NCI-H2196 treated with DMSO at 0.1 percent for 48 hours (cell line): ENCODE measurements around the gene RPS6KA2.

Source experiments
- DNase-seq: peaks from one replicate; lab custom pipeline; 2025; ENCODE audit not compliant: unreplicated experiment; lab: John Stamatoyannopoulos, UW

The RPS6KA2 gene

DNA sequence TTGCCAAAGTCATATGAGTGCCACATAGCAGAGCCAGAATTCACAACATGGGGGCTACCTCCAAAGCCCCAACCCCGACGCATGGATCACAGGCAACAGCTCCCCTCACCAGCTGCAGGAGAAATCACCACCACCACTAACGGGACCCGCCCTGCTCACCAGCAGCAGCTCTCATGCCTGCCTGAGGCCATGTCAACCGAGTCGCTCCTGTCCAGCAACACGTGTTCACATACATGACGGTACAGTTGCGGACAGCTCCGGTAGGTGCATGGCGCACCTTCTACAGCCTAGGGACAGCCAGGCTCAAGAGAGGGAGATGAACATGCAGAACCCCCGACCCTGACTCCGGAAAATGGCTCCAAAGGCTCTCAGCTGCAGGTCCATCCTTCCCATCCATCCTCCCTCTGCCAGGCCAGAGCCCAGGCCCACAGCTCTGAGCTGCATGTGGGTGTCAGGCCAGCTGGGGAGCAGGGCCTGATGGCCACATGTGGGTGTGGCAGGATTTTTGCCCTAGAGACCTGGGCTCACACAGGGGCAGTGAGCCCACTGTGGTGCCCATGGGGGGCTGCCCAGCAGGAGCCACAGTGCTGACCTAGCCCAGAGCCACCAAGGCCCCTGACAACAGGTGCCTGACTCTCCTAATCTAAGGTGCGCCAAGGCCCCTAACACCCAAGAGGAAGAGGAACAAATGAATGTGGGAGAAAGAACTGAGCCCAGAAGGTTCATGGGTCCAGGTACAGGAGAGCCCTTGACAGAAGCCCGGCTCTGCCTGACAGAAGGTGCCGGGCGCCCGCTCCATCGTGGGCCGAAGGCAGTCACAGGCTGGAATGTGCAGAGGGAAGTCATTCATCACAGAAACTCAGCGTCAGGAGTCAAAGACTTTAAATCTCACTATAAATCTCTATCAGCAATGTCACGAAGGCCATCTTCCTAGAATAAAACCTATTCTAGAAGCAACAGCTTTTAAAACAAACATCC lies 10.5 kb downstream of the RPS6KA2 start:
- DNase-seq, result no peak

DNA sequence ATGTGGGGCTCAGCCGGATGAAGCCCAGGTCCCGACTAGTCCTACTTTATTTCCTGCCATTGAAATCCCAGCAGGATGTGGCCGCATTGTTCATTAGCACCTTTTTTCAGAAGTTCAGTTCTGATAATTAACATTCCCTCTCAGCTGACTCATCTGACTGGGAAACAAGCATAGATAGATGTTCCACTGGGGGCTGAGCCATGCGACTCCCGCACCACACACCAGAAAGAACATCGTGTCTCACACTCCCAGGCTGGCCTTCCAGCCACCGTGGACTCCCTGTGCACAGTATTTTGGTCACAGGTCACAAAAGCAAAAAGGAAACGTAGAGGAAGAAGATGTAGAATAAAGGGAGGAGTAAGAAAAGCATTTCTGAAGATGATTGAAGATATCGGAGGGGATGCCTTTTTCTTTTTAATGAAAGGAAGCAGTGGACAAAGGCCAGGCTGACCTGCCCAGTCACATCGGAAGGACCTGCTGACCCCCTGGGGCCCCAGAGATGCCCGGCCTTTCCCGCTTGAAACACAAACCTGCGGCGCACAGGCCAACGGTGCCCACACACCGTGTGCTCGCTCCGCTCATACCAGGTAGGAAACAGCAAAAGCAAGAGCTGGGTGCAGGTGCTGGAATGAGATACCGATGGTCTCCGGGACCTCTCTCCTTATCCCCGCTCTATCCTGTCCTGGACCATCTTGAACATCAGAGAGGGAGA lies 11.8 kb downstream of the RPS6KA2 start:
- DNase-seq, result no peak

DNA sequence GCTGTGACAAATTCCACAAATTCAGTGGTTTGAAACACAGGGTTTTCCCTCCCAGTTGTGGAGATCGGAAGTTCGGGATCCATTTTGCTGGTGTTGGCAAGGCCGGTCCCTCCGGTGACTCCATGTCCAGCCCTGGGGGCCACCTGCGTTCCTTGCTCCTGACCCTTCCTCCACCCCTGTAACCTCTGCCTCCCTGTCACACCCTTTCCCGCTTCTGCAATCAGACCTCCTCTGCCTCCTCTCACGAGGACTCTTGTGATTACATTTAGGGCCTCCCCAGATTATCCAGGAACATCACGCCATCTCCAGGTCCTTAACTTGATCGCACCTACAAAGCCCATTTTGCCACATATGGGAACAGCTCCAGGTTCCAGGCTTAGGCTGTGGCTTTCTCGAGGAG lies 12.5 kb downstream of the RPS6KA2 start:
- no peak for DNase-seq

DNA sequence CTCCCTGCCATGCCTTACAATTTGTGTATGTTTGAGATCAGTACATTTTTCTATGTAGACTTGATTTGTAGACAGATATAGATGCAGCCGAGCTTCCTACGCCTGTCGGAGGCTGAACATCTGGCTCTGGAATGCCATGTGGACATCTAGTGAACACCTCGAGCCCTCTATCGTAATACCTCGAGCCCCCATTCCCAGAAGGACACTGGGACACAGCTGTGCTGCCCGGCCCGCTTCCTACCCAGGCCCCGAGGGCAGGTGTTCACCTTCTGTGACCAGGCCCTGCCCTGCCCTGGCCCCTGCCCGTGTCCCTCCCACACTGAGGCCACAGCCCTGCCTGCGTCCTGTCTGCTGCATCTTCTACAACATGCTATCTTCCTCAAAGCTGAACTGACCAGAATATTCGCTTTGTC lies 12.9 kb downstream of the RPS6KA2 start:
- no peak for DNase-seq

DNA sequence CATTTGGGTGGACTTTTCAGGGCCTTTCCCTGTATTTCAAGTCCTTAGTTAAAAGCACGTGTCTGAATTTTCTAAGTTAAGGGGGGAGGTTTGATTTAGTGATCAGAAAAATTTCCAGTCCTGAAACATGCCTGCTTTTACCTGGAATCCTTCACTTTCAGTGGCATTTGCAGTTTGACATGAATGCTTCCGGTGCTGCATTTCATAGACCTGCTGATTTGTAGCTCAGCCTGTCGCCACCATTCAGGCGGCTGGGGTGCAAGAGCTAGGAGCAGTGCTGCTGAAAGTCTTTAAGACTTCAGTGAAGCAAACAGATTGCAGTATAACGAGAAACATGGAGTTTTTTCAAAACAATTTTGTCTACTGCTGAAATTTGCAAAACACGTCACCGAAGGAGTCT lies 14.0 kb downstream of the RPS6KA2 start:
- no peak for DNase-seq

DNA sequence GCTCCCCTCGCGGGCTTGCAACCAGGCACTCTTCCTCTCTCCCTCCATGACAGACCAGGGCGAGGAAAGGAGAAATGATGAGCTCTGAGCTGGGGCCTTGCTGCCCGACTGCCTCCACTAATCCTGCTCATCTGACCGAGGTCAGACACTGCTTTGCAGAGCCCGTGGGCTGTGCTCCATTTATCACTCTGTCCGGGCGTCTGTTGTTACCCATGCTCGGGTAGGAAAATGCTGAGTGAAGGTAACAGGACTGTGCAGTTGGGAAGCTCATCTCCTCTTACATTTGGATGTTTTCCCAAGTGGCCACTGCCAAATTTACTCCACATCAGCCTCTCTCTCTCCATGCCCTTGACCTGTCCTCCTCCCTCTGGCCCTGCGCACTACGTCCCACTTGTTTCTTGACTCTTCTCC lies 14.6 kb downstream of the RPS6KA2 start:
- no peak for DNase-seq

DNA sequence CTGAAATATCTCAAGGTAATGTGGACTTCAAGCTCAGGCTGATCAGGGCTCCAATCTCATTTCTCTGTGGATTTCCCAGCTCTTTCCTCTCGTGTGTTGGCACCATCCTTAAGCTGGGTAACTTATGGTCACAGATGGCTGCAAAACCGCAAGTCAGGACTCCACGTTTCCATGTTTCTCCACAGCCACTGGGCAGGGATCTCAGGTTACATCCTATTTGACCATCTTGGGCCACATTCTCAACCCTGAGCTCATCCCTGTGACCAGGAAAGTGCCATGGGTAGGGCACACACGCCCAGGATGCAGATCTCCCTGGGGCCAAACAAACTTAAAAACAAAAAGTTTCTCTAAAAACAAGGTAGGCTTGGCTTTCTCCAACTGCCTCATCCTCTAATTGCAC lies 15.4 kb downstream of the RPS6KA2 start:
- DNase-seq, result no peak

DNA sequence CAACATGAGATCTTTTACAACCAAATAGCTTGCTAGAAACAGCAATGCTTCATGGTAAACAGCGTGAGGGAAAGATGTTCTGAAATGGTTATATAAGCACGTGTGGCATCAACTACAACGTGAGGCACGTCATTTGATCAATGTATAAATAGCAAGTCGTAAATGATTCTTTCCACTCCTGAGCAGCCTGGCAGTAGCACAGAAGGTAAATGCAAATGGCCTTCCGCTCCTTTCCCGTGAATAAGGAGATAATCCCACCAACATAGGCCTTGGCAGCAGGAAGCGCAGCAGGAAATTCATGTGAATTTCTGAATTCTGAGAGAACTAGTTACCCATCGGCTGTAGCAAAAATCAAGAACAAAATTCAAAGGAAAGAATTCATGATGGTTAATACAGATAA lies 17.0 kb downstream of the RPS6KA2 start:
- DNase-seq, result no peak

DNA sequence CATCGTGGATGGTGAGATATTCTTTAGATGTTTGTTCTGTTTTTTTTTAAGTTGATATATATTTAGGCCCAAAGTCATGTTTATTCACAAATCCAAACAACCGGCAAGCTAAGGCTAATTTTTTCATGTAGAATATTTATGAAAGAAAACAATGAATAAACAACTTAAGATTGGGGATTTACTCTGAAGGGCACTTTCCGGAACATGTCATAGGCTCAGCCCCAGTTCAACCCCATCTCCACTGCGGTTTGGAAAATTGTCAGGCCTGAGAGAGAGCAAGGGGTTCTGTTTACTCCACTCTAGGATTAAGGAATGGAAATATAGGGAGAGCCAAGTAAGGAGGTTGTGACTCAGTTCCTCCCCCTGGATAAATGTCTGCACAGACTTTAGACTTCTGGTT lies 18.3 kb downstream of the RPS6KA2 start:
- no peak for DNase-seq

DNA sequence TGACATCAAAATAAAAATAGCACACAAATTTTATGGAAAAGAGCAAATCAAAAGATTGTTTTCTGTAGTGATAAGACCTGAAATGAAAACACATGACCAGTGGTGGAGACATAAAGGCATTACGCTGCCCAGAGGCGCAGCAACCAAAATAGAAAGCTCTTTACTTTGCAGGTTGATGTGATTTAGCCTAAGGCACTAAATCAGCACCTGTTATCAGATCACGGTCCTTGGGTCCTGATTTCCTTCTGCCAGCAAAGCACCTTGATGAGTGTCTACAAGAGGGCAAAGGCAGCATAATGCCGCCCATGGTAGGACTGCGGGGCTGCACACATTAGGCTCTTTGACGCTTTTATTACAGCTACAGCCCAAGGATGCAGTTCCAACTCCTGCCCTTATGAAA lies 21.3 kb downstream of the RPS6KA2 start:
- no peak for DNase-seq

DNA sequence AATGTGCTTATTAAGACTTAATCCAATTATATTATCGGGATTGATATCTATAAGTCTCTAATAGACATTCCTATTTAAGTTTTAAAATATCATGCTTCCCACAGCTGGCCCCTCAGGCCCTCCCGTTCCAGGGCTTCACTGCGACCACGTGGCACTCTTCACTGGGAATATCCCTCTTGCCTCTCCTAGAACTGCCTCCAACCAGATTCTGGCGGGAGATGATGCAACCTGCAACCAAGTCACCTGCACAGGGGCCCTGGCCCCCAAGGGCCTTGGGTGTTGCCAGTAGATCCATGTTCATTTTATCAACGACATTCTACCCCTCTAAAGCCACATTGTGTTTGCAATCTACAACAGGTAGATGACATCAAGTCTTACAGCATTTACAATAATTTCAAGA lies 22.1 kb downstream of the RPS6KA2 start:
- DNase-seq, result no peak

DNA sequence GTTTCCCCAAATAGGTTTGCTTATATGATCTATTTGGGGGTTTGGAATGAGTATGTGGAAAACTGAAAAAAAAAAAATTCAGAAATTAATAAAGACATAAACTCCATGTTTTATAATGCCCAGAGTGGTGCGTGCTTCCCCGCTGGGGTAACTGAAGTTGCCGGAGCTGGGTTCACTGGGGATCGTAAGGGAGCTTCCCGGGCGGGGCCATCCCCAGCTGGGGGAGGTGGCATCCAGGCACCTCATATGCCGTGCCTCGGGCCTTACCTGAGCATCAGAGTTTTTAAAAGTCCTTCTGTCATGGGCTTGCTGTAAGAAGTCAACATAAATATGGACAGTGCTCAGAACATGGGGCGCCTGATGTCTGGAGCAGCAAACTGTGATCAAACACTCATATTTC lies 22.7 kb downstream of the RPS6KA2 start:
- DNase-seq, result no peak

DNA sequence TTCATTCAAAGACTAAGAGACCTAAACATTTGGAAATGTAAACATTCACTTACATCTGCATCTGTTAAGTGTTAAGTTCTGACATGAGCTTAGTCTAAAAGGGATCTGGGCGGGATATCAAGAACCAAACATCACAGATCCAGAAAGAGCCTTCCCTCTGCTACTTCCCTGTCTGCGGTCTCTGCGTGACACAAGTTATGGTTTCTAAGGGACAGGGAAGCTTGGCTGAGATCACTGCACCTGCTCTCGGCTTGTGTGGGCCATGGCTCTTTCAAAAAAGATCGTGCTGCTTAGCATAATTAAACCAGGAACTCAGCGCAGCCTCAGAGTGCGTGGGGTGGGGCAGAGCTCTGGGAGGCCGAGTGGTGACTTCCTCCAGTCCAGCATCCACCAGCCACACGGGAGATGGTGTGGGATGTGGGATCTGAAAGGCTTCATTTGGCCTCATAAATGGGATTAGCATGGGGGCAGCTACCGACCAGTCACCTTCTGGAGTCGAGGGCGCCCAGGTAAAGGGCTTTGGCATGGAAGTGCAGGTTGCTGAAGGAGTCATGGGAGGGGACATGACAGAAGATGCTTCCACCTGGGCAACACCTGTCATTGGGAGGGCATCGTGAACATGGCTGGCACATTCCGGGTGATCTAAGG lies 23.9 kb downstream of the RPS6KA2 start:
- no peak for DNase-seq

DNA sequence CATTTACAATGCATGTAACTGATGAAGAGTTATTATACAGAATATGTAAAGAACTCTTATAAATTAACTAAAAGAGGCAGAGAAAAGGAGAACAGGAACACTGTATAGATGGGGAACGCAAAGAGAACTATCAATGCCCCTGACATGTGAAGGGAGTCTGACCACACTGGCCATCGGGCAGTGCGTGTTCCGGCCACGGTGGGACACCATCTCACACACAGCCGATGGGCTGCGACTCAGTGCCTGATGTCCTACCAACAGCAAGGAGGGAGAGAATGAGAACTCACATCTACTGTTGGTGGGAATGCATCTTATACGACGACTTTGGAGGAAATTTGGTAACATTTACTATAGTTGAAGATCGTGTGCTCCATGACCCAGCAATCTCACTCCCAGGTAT lies 25.1 kb downstream of the RPS6KA2 start:
- DNase-seq, result no peak

DNA sequence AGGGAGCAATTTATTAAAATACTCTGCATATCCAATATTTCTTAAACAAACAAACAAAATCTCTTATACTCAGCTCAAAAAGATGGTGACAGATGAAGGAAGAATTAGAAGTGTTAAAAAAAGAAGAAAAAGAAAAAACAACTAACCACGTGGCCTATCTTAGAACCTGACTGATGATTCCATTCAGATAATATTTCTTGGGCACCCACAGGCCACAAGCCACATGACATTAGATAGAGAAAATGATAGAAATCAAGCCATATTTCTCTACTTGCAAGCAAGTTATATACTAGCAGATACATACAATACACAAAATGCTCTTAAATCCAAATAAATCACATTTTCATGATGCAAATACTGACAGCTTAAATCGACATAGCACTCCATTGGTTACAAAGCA lies 26.1 kb downstream of the RPS6KA2 start:
- DNase-seq, result no peak

DNA sequence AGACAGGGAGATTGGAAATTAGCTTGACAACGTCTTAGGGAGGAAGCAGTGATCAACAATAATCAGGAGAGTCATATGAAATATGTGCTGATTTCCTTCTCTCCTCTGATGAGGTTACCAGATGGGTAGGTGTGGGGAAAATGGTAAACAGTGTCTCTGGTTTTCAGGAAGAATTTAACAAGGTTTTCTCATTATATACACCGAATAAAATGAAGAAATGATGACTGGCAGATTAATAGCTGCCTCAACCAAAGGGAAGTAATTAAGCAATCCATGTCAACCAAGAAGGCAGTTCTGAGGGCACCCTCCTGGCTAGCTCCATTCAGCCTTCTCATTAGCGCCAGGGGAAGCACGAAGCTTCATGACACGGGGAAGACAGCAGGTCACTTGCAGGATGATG lies 27.8 kb downstream of the RPS6KA2 start:
- DNase-seq, result no peak

DNA sequence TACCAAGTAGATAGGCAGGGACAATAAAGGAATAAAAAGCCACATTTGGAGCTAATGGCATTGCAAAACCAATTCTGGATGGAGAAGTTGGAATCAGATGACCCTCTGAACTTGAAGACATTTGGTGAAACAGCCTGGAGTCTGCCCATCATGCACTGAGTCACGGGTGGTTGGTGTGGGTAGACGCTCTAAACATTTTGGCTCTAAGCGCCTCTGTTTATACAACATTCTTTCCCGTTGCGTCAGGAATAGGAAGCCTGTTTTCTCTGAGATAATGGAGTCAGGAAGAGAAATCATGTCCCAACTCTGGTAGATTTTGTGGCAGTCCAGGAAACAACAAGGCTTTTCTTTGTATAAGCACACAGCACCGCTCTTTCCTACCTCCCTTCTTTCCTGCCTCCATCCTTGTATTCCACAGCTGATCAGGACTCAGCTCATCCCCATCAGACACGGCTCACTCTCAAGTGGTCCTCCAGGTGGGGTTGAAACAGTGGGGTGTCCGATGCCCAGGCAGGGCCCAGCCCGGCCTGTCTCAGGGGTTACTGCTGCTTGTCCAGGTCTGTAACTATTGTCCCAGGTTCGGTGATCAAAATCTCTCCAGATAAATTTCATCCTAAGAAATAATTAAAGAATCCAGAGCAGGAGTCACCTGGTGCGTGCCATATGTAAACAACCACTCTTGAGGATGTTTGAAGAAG lies 28.5 kb downstream of the RPS6KA2 start:
- DNase-seq, result no peak

DNA sequence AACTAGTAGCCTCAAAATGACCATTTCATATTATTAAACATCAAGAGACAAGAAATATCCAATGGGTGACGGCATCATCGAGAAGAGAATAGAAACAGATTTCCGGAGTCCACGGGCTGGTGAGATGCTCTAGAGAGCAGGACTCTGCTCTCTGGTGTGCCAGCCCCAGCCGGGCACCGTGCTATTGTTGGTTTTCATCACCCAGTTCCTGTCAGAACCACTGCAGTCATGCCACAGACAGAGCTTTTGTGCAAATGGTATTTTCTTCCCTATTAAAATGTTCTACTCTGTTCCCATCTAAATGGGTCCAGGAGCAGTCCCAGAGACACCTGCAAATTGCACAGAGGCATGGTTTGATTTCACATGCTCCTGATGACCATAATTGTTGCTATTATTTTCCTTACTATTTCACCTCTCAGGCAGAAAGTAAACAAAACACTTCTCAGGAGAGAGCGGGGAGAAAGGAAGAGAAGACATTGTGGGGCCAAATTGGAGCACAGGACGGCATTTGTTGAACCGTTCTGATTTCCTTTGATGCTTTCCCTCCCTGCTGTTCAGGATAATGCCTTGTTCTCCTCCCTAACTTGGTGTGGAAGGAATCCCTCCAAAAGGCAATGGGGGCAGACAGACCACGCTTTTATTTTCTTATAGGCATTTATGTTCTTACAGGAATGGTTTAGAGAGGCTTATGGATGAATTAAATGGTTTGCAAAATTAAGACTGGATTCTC lies 29.2 kb downstream of the RPS6KA2 start:
- no peak for DNase-seq

DNA sequence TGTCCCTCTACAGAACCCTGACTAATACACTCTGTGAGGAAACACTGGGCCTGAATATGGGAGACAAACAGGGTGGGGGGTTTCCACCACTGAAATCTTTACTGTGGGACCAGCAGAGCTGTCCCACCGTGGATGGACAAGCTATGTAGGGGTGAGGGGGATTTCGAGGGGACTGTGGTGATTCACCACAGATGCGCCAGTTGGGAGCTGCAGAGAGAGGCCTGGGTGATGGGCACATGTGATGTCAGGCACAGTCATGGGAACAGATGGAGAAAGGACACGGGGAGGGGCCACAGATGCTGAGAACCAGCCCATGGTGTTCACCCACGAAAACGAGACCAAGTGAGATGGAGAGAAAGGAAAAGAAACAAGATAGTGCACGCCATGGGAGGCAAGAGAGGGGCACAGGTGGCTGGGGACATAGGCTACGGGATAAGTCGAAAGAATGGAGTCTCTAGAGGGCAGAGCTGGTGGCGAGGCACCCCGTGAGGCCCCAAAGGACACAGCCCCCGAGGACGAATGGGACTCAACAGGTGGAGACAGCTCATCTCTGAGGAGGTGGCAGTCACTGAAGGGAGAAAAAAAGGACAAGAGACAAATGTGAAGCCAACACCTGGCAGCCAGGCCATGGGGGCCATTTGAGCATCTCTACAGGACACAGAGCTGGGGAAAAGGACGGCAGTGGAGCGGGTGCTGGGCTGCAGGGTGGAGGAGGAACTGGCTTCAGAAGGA lies 30.1 kb downstream of the RPS6KA2 start:
- DNase-seq, result no peak

DNA sequence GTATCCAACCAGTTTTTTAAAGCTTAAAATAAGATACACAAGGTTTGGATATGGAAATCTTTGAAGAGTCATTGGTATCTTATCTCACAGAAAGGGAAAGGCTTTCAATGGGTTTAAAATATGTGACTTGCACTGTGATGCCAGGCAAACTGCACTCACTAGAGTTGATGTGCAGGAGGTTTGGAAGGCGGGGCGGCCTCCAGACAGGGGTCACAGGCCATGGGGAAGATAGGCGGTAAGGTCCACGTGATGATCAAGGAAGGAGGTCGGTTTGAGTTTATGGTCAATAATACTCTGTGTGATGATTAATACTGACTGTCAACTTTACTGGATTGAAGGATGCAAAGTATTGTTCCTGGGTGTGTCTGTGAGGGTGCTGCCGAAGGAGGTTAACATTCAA lies 31.1 kb downstream of the RPS6KA2 start:
- no peak for DNase-seq
